H1 (cell line): ENCODE results near the gene GRHL3. TPM values are rescaled to one million over a fixed set of nuclear protein-coding genes. Genes with fewer than 3 reads are reported as not detected.

Source experiments
- CTCF ChIA-PET: fragments of 300-600 bp; sonication (Branson Sonifier 250); formaldehyde crosslinking; loops from one replicate; lab custom pipeline; 2021; ENCODE audit not compliant: partially characterized antibody; lab: Charles Lee
- POLR2A ChIA-PET: fragments of 300-600 bp; sonication (Branson Sonifier 250); formaldehyde crosslinking; loops from one replicate; lab custom pipeline; 2021; ENCODE audit warnings: inconsistent platforms; ENCODE audit not compliant: partially characterized antibody; lab: Charles Lee
- DNase-seq, 2 experiments: peaks; one replicate each; pipeline versions ENCODE4 v3.0.0 to v3.0.0-alpha.2; 2010 to 2022; ENCODE audit warnings: low spot score in 2 of 2, low read depth in 1 of 2, mixed read lengths in 1 of 2
- FAIRE-seq: peaks from 2 replicates; lab custom pipeline; 2011; peaks lifted over from hg19 to GRCh38; lab: Jason Lieb, UNC
- H2AFZ ChIP-seq: 2 replicates; pipeline ENCODE4 v1.8.1; 2012; ENCODE audit warnings: low read length, inconsistent platforms
- H2AK5ac ChIP-seq: 2 replicates; pipeline ENCODE4 v1.6.1; 2013; ENCODE audit warnings: low read depth, low read length
- H2BK120ac ChIP-seq: replicated peaks from 2 replicates; pipeline ENCODE3; 2013; ENCODE audit warnings: low read depth, low read length, inconsistent platforms
- H2BK12ac ChIP-seq: 2 replicates; pipeline ENCODE4 v1.6.1; 2013; ENCODE audit warnings: low read depth, low read length
- H2BK15ac ChIP-seq: 2 replicates; pipeline ENCODE4 v1.6.1; 2013; ENCODE audit warnings: low read length
- H2BK20ac ChIP-seq: 2 replicates; pipeline ENCODE4 v1.6.1; 2013; ENCODE audit warnings: low read length
- H2BK5ac ChIP-seq: 2 replicates; pipeline ENCODE4 v1.6.1; 2013; ENCODE audit warnings: low read depth, low read length
- H3K14ac ChIP-seq: 2 replicates; pipeline ENCODE4 v1.6.1; 2013; ENCODE audit warnings: inconsistent platforms; ENCODE audit not compliant: insufficient read length
- H3K18ac ChIP-seq: 2 replicates; pipeline ENCODE4 v1.6.1; 2013; ENCODE audit warnings: low read length; ENCODE audit errors: extremely low read depth
- H3K23ac ChIP-seq: 2 replicates; pipeline ENCODE4 v1.6.1; 2013; ENCODE audit warnings: inconsistent platforms; ENCODE audit not compliant: insufficient read length
- H3K23me2 ChIP-seq: 2 replicates; pipeline ENCODE4 v1.6.1; 2013; ENCODE audit warnings: low read depth, low read length
- H3K27ac ChIP-seq: 2 replicates; pipeline ENCODE4 v1.6.1; 2011; ENCODE audit warnings: low read depth, low read length, inconsistent platforms
- H3K27me3 ChIP-seq, 4 experiments: replicated peaks in 1 of 4; 1 replicate in 1 of 4; 2 replicates in 3 of 4; pipeline versions ENCODE4 v1.6.1 to v1.8.1; 2011 to 2013; ENCODE audit warnings: low read length in 3 of 4, mild to moderate bottlenecking in 3 of 4, inconsistent platforms in 2 of 4, mixed read lengths in 2 of 4, moderate library complexity in 1 of 4; ENCODE audit not compliant: control insufficient read depth in 3 of 4, insufficient read depth in 3 of 4; ENCODE audit errors: extremely low read depth in 1 of 4
- H3K36me3 ChIP-seq, 4 experiments: 2 replicates each; pipeline versions ENCODE4 v1.6.1 to v1.8.1; 2011 to 2013; ENCODE audit warnings: mild to moderate bottlenecking in 4 of 4, low read length in 3 of 4, moderate library complexity in 2 of 4, control low read depth in 1 of 4, inconsistent platforms in 1 of 4; ENCODE audit not compliant: insufficient read depth in 4 of 4, control insufficient read depth in 2 of 4
- H3K4ac ChIP-seq: replicated peaks from 2 replicates; pipeline ENCODE3; 2013; ENCODE audit warnings: low read length, low read depth, mixed read lengths, inconsistent platforms; ENCODE audit not compliant: insufficient read length
- H3K4me1 ChIP-seq, 4 experiments: replicated peaks in 1 of 4; 1 replicate in 1 of 4; 2 replicates in 3 of 4; pipeline versions ENCODE4 v1.6.1 to v1.8.1; 2011 to 2013; ENCODE audit warnings: low read length in 3 of 4, inconsistent platforms in 2 of 4, mixed read lengths in 1 of 4; ENCODE audit not compliant: insufficient read depth in 4 of 4, control insufficient read depth in 3 of 4
- H3K4me2 ChIP-seq, 2 experiments: 2 replicates each; pipeline versions ENCODE4 v1.6.1 to v1.8.1; 2011 to 2013; ENCODE audit warnings: low read depth in 2 of 2, low read length in 2 of 2, control low read depth in 1 of 2, inconsistent platforms in 1 of 2, mild to moderate bottlenecking in 1 of 2; ENCODE audit not compliant: insufficient read depth in 1 of 2
- H3K4me3 ChIP-seq, 4 experiments: fragments of 200-600, 300-600 bp in 1 of 4; sonication (generic), shearing (Covaris generic), sonication (Bioruptor Twin) in 1 of 4; 2 replicates each; pipeline versions ENCODE4 v1.5.1 to v1.8.1; 2011 to 2016; ENCODE audit warnings: low read length in 4 of 4, low read depth in 3 of 4, control low read depth in 2 of 4, inconsistent platforms in 2 of 4, mild to moderate bottlenecking in 2 of 4, mixed read lengths in 1 of 4, moderate library complexity in 1 of 4; ENCODE audit not compliant: insufficient read depth in 2 of 4; ENCODE audit errors: extremely low read depth in 1 of 4
- H3K56ac ChIP-seq: replicated peaks from 2 replicates; pipeline ENCODE3; 2013; ENCODE audit warnings: low read depth, mild to moderate bottlenecking, mixed read lengths, low read length, inconsistent platforms; ENCODE audit not compliant: insufficient read length
- H3K79me1 ChIP-seq: 2 replicates; pipeline ENCODE4 v1.6.1; 2013; ENCODE audit warnings: low read depth, low read length, control low read depth
- H3K79me2 ChIP-seq, 2 experiments: 2 replicates each; pipeline versions ENCODE4 v1.6.1 to v1.8.1; 2012 to 2013; ENCODE audit warnings: low read length in 2 of 2, mild to moderate bottlenecking in 2 of 2, inconsistent platforms in 1 of 2; ENCODE audit not compliant: insufficient read depth in 2 of 2, control insufficient read depth in 1 of 2
- H3K9ac ChIP-seq, 4 experiments: replicated peaks in 1 of 4; 1 replicate in 1 of 4; 2 replicates in 3 of 4; pipeline versions ENCODE4 v1.6.1 to v1.8.1; 2011 to 2013; ENCODE audit warnings: low read depth in 3 of 4, low read length in 3 of 4, control low read depth in 2 of 4, mild to moderate bottlenecking in 2 of 4, moderate library complexity in 2 of 4, inconsistent platforms in 1 of 4; ENCODE audit errors: extremely low read depth in 1 of 4
- H3K9me3 ChIP-seq, 2 experiments: 2 replicates each; pipeline versions ENCODE4 v1.6.1 to v1.8.1; 2012 to 2013; ENCODE audit warnings: mild to moderate bottlenecking in 2 of 2, moderate library complexity in 2 of 2, control low read depth in 1 of 2, inconsistent platforms in 1 of 2, low read depth in 1 of 2, low read length in 1 of 2, mixed read lengths in 1 of 2; ENCODE audit not compliant: insufficient read depth in 2 of 2
- H4K20me1 ChIP-seq, 2 experiments: replicated peaks in 1 of 2; 2 replicates each; pipeline versions ENCODE3 to v1.8.1; 2011 to 2013; ENCODE audit warnings: inconsistent platforms in 2 of 2, low read length in 2 of 2, mild to moderate bottlenecking in 1 of 2; ENCODE audit not compliant: insufficient read depth in 2 of 2, control insufficient read depth in 1 of 2
- H4K5ac ChIP-seq: 2 replicates; pipeline ENCODE4 v1.6.1; 2013; ENCODE audit warnings: low read length, low read depth, mixed read lengths, inconsistent platforms; ENCODE audit not compliant: insufficient read length
- H4K8ac ChIP-seq: 2 replicates; pipeline ENCODE4 v1.8.0; 2013; ENCODE audit warnings: mild to moderate bottlenecking, moderate library complexity, low read length, inconsistent platforms; ENCODE audit not compliant: insufficient read depth; ENCODE audit errors: extremely low read depth
- H4K91ac ChIP-seq: replicated peaks from 2 replicates; pipeline ENCODE3; 2013; ENCODE audit warnings: low read length, mixed read lengths, inconsistent platforms; ENCODE audit not compliant: insufficient read length
- BRCA1 ChIP-seq: IDR thresholded peaks from 2 replicates; pipeline ENCODE4 v1.6.1; 2012; ENCODE audit warnings: low read depth, low read length, improper control_type of control experiment
- CHD1 ChIP-seq: IDR thresholded peaks from 2 replicates; pipeline ENCODE4 v1.6.1; 2012; ENCODE audit warnings: low read depth, low read length, improper control_type of control experiment
- EP300 ChIP-seq, 2 experiments: IDR thresholded peaks; 1 replicate in 1 of 2; 2 replicates in 1 of 2; pipeline ENCODE4 v1.6.1; 2011 to 2012; ENCODE audit warnings: low read depth in 2 of 2, low read length in 2 of 2, mild to moderate bottlenecking in 2 of 2, borderline replicate concordance in 1 of 2, inconsistent platforms in 1 of 2, moderate library complexity in 1 of 2
- GABPA ChIP-seq: IDR thresholded peaks from 2 replicates; pipeline ENCODE4 v1.6.1; 2011; ENCODE audit warnings: mild to moderate bottlenecking, low read length, moderate library complexity, borderline replicate concordance; ENCODE audit not compliant: insufficient read depth
- HDAC2 ChIP-seq, 2 experiments: fragments of 300-600 bp in 1 of 2; sonication (generic) in 1 of 2; IDR thresholded peaks; 2 replicates each; pipeline ENCODE4 v1.6.1; 2011 to 2012; ENCODE audit warnings: low read depth in 2 of 2, low read length in 2 of 2, mild to moderate bottlenecking in 2 of 2, moderate library complexity in 2 of 2, borderline replicate concordance in 1 of 2, inconsistent platforms in 1 of 2
- JUND ChIP-seq: IDR thresholded peaks from 2 replicates; pipeline ENCODE4 v1.6.1; 2011; ENCODE audit warnings: mild to moderate bottlenecking, improper control_type of control experiment, low read length
- KDM1A ChIP-seq: fragments of 200-600, 300-600 bp; sonication (generic); IDR thresholded peaks from 2 replicates; pipeline ENCODE4 v1.7.1; 2016; ENCODE audit warnings: mild to moderate bottlenecking, low read length, borderline replicate concordance
- SP2 ChIP-seq: IDR thresholded peaks from 2 replicates; pipeline ENCODE4 v1.6.1; 2012; ENCODE audit warnings: mild to moderate bottlenecking, low read length, inconsistent platforms
- SP4 ChIP-seq: IDR thresholded peaks from 2 replicates; pipeline ENCODE4 v1.6.1; 2012; ENCODE audit warnings: low read length, inconsistent platforms
- TAF1 ChIP-seq: IDR thresholded peaks from 2 replicates; pipeline ENCODE4 v1.6.1; 2011; ENCODE audit warnings: mild to moderate bottlenecking, low read depth, low read length
- WGBS, 2 experiments: shearing (Covaris generic) in 1 of 2; methylation state at CpG; one replicate each; pipeline versions ENCODE4 v1.1.6 to v1.1.7; 2013 to 2015; ENCODE audit warnings: low lambda C conversion rate in 2 of 2, mixed read lengths in 2 of 2, inconsistent platforms in 1 of 2, low coverage in 1 of 2, missing lambda C conversion rate in 1 of 2; ENCODE audit not compliant: insufficient replicate concordance in 2 of 2, insufficient coverage in 1 of 2, insufficient read length in 1 of 2; ENCODE audit errors: extremely low coverage in 1 of 2, missing lambda C conversion rate in 1 of 2; 5-methylcytosine and 5-hydroxymethylcytosine counted together
- polyA plus RNA-seq, 7 experiments: library from polyadenylated mRNA; depleted of rRNA in 3 of 7; stranded (reverse) in 5 of 7; unstranded in 2 of 7; fragments of >200 nt in 5 of 7; fragments of 200-250 nt in 2 of 7; gene quantifications; 1 replicate in 5 of 7; 2 replicates in 1 of 7; 4 replicates in 1 of 7; pipeline versions ENCODE4 v1.2.1 to v1.2.3, GENCODE V29; 2011 to 2013; ENCODE audit warnings: missing spikeins in 2 of 7, mixed read lengths in 2 of 7
- total RNA-seq: library from RNA; stranded (reverse); fragmentation: NEBNext Ultra II Directional; extraction: Animal tissue kit (Norgen Biotek cat#: 25700); gene quantifications from 2 replicates; pipeline ENCODE4 v1.2.1, GENCODE V29; 2021
- TF ChIP-seq, protein P1 (sequence below): IDR thresholded peaks from 2 replicates; pipeline ENCODE4 v1.6.1; 2011; ENCODE audit warnings: low read length, improper control_type of control experiment
- TF ChIP-seq, protein P2 (sequence below): IDR thresholded peaks from 2 replicates; pipeline ENCODE4 v1.6.1; 2012; ENCODE audit warnings: inconsistent platforms

The GRHL3 gene
- total and polyA plus RNA-seq, 2 of the 8 experiments (the other 6 are each of a cell fraction or from before 2014, with no cell fraction given), result 0.80 to 1.8 TPM

- Histone ChIP-seq H3K79me2 (no peaks in the 10 kb centered on the region), H2BK12ac (no peak overlapping the region), H4K8ac (no peak overlapping the region), H2AFZ (no peak overlapping the region), H4K5ac (no peak overlapping the region), H3K14ac (no peak overlapping the region), H2BK15ac (no peak overlapping the region), H3K23me2 (no peaks in the 10 kb centered on the region), H3K4me3 (no peak overlapping the region), H3K9ac (no peak overlapping the region), H4K20me1 (no peaks in the 10 kb centered on the region), H2AK5ac (no peak overlapping the region), H3K9me3 (no peaks in the 10 kb centered on the region), H3K27ac (no peak overlapping the region), H3K23ac (no peak overlapping the region), H3K18ac (no peak overlapping the region), H3K79me1 (no peaks in the 10 kb centered on the region), H4K91ac (no peak overlapping the region), H2BK5ac (no peak overlapping the region), H3K4me1 (no peaks in the 10 kb centered on the region), H3K56ac (no peak overlapping the region), H3K4me2 (no peak overlapping the region), H2BK20ac (no peak overlapping the region), H3K27me3 (no peaks in the 10 kb centered on the region), H3K4ac (no peak overlapping the region), H3K36me3 (peaks cover 0 to 5% (median 0%) of the 10 kb centered on the region in 4 experiments; a peak in 3 of 8 replicates), H2BK120ac (no peak overlapping the region)
- 85% methylated on average over 1 of the region's 1 CpG; no CpG with 5 or more reads in 1 of the 2 experiments for WGBS, 2 experiments
- POLR2A ChIA-PET, result interaction anchor here (0.9 kb wide), 1 partner anchor 33 kb away, joined by 3 read pairs; no protein-coding TSS in a partner anchor
- FAIRE-seq (no peak), DNase-seq (no peak)
- CTCF ChIA-PET, result interaction anchor here (0.8 to 6.1 kb wide), 6 partner anchors 9 to 200 kb away, joined by 3 to 45 read pairs (median 6); no protein-coding TSS in a partner anchor
- no peak for TF ChIP-seq CHD1
- no peak for TF ChIP-seq SP2
- TF ChIP-seq HDAC2 (IDR thresholded peaks at IDR 0.05; ENCODE audit: borderline replicate concordance in 1 of 2, low read depth in 2 of 2, low read length in 2 of 2), result no peak
- TF ChIP-seq, protein P1, sequence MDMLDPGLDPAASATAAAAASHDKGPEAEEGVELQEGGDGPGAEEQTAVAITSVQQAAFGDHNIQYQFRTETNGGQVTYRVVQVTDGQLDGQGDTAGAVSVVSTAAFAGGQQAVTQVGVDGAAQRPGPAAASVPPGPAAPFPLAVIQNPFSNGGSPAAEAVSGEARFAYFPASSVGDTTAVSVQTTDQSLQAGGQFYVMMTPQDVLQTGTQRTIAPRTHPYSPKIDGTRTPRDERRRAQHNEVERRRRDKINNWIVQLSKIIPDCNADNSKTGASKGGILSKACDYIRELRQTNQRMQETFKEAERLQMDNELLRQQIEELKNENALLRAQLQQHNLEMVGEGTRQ, result no peak
- no peak for TF ChIP-seq JUND
- no peak for TF ChIP-seq SP4
- TF ChIP-seq, protein P2, sequence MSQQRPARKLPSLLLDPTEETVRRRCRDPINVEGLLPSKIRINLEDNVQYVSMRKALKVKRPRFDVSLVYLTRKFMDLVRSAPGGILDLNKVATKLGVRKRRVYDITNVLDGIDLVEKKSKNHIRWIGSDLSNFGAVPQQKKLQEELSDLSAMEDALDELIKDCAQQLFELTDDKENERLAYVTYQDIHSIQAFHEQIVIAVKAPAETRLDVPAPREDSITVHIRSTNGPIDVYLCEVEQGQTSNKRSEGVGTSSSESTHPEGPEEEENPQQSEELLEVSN, result no peak
- TF ChIP-seq EP300 (IDR thresholded peaks at IDR 0.05; ENCODE audit: borderline replicate concordance in 1 of 2, low read depth in 2 of 2, low read length in 2 of 2), result no peak
- TF ChIP-seq TAF1, result no peak
- no peak for TF ChIP-seq KDM1A
- TF ChIP-seq GABPA, result no peak
- no peak for TF ChIP-seq BRCA1
These were observed 80.9 kb downstream of the GRHL3 start for GRCh38 chr1:24400065-24400464.
